H9 (cell line): ENCODE results near the gene CLTCL1. TPM values are rescaled to one million over a fixed set of nuclear protein-coding genes. Genes with fewer than 3 reads are reported as not detected.

ENCODE experiments used
- DNase-seq: peaks from one replicate; pipeline ENCODE4 v3.0.0-alpha.2; 2017
- H2AFZ ChIP-seq: one replicate; pipeline ENCODE4 v1.6.1; 2013; ENCODE audit warnings: mild to moderate bottlenecking, low read length, control low read depth, moderate library complexity
- H2AK5ac ChIP-seq: 2 replicates; pipeline ENCODE4 v1.6.1; 2013; ENCODE audit warnings: low read length, control low read depth, mixed read lengths; ENCODE audit not compliant: insufficient read length
- H2BK120ac ChIP-seq: one replicate; pipeline ENCODE4 v1.6.1; 2013; ENCODE audit warnings: low read depth, mild to moderate bottlenecking, low read length, control low read depth, inconsistent platforms; ENCODE audit not compliant: poor library complexity, severe bottlenecking
- H2BK12ac ChIP-seq: 2 replicates; pipeline ENCODE4 v1.6.1; 2013; ENCODE audit warnings: low read length, control low read depth, mixed read lengths, low read depth; ENCODE audit not compliant: insufficient read length
- H2BK15ac ChIP-seq: 2 replicates; pipeline ENCODE4 v1.6.1; 2013; ENCODE audit warnings: low read depth, low read length, control low read depth
- H2BK20ac ChIP-seq: one replicate; pipeline ENCODE4 v1.6.1; 2013; ENCODE audit warnings: low read depth, mild to moderate bottlenecking, low read length, control low read depth, inconsistent platforms; ENCODE audit not compliant: poor library complexity, severe bottlenecking
- H2BK5ac ChIP-seq: 2 replicates; pipeline ENCODE4 v1.6.1; 2013; ENCODE audit warnings: low read length, control low read depth, mixed read lengths; ENCODE audit not compliant: insufficient read length
- H3K14ac ChIP-seq: 2 replicates; pipeline ENCODE4 v1.6.1; 2013; ENCODE audit warnings: low read length, control low read depth; ENCODE audit not compliant: insufficient read depth
- H3K18ac ChIP-seq: 2 replicates; pipeline ENCODE4 v1.6.1; 2013; ENCODE audit warnings: low read depth, mild to moderate bottlenecking, mixed read lengths, low read length, control low read depth; ENCODE audit not compliant: insufficient read length
- H3K23ac ChIP-seq: 2 replicates; pipeline ENCODE4 v1.6.1; 2013; ENCODE audit warnings: low read length, control low read depth, mixed read lengths, low read depth; ENCODE audit not compliant: insufficient read length
- H3K23me2 ChIP-seq: 2 replicates; pipeline ENCODE4 v1.6.1; 2013; ENCODE audit warnings: low read depth, mild to moderate bottlenecking, mixed read lengths, low read length, control low read depth; ENCODE audit not compliant: insufficient read length, poor library complexity, severe bottlenecking
- H3K27ac ChIP-seq: 2 replicates; pipeline ENCODE4 v1.5.1; 2013; ENCODE audit warnings: low read length, control low read depth, mixed read lengths, low read depth; ENCODE audit not compliant: insufficient read length
- H3K27me3 ChIP-seq: 2 replicates; pipeline ENCODE4 v1.6.1; 2013; ENCODE audit warnings: low read length, control low read depth, inconsistent platforms; ENCODE audit not compliant: insufficient read depth
- H3K4ac ChIP-seq: 2 replicates; pipeline ENCODE4 v1.6.1; 2013; ENCODE audit warnings: low read depth, mild to moderate bottlenecking, control low read depth, inconsistent platforms, low read length, moderate library complexity
- H3K4me1 ChIP-seq: 2 replicates; pipeline ENCODE4 v1.6.1; 2013; ENCODE audit warnings: low read length, control low read depth, inconsistent platforms; ENCODE audit not compliant: insufficient read depth
- H3K4me2 ChIP-seq: 2 replicates; pipeline ENCODE4 v1.6.1; 2013; ENCODE audit warnings: low read length, control low read depth, mixed read lengths; ENCODE audit not compliant: insufficient read length, insufficient read depth
- H3K56ac ChIP-seq: 2 replicates; pipeline ENCODE4 v1.6.1; 2013; ENCODE audit warnings: low read depth, mild to moderate bottlenecking, mixed read lengths, low read length, control low read depth; ENCODE audit not compliant: insufficient read length
- H3K79me1 ChIP-seq: 2 replicates; pipeline ENCODE4 v1.6.1; 2013; ENCODE audit warnings: low read depth, mild to moderate bottlenecking, moderate library complexity, low read length, control low read depth, inconsistent platforms; ENCODE audit not compliant: insufficient read depth, poor library complexity, severe bottlenecking
- H3K79me2 ChIP-seq: 2 replicates; pipeline ENCODE4 v1.6.1; 2013; ENCODE audit warnings: low read length, control low read depth, inconsistent platforms; ENCODE audit not compliant: insufficient read depth
- H3K9ac ChIP-seq: 2 replicates; pipeline ENCODE4 v1.6.1; 2013; ENCODE audit warnings: low read length, control low read depth, mixed read lengths; ENCODE audit not compliant: insufficient read length; ENCODE audit errors: extremely low read depth
- H3K9me3 ChIP-seq: one replicate; pipeline ENCODE4 v1.6.1; 2013; ENCODE audit warnings: low read depth, low read length, inconsistent platforms; ENCODE audit not compliant: control insufficient read depth
- H3T11ph ChIP-seq: one replicate; pipeline ENCODE4 v1.6.1; 2013; ENCODE audit warnings: mild to moderate bottlenecking, low read length, control low read depth, inconsistent platforms
- H4K20me1 ChIP-seq: one replicate; pipeline ENCODE4 v1.6.1; 2013; ENCODE audit not compliant: control insufficient read depth, insufficient read length, insufficient read depth
- H4K5ac ChIP-seq: 2 replicates; pipeline ENCODE4 v1.6.1; 2013; ENCODE audit warnings: low read depth, mild to moderate bottlenecking, mixed read lengths, low read length, control low read depth; ENCODE audit not compliant: insufficient read length
- H4K8ac ChIP-seq: replicated peaks from 2 replicates; pipeline ENCODE4 v1.6.1; 2013; ENCODE audit warnings: low read length, control low read depth, mixed read lengths, low read depth; ENCODE audit not compliant: insufficient read length
- H4K91ac ChIP-seq: 2 replicates; pipeline ENCODE4 v1.6.1; 2013; ENCODE audit warnings: low read depth, mild to moderate bottlenecking, moderate library complexity, mixed read lengths, low read length, control low read depth; ENCODE audit not compliant: insufficient read length
- H3K27ac Mint-ChIP-seq, 3 experiments: 2 replicates in 2 of 3; 3 replicates in 1 of 3; pipeline ENCODE4 v1.8.0; 2020 to 2021; ENCODE audit warnings: mixed read lengths in 3 of 3, mild to moderate bottlenecking in 1 of 3, moderate library complexity in 1 of 3
- H3K27me3 Mint-ChIP-seq: 2 replicates; pipeline ENCODE4 v1.8.0; 2021; ENCODE audit warnings: low read depth, mild to moderate bottlenecking, moderate library complexity, mixed read lengths
- H3K36me3 Mint-ChIP-seq, 3 experiments: 2 replicates in 2 of 3; 3 replicates in 1 of 3; pipeline ENCODE4 v1.8.0; 2020 to 2021; ENCODE audit warnings: low read depth in 3 of 3, mixed read lengths in 3 of 3; ENCODE audit not compliant: insufficient read depth in 1 of 3
- H3K4me1 Mint-ChIP-seq, 2 experiments: 2 replicates each; pipeline ENCODE4 v1.8.0; 2020; ENCODE audit warnings: mixed read lengths in 2 of 2
- H3K4me3 Mint-ChIP-seq, 2 experiments: 2 replicates in 1 of 2; 3 replicates in 1 of 2; pipeline ENCODE4 v1.8.0; 2020 to 2021; ENCODE audit warnings: mild to moderate bottlenecking in 2 of 2, mixed read lengths in 2 of 2, moderate library complexity in 1 of 2
- H3K9me3 Mint-ChIP-seq, 2 experiments: 2 replicates in 1 of 2; 3 replicates in 1 of 2; pipeline ENCODE4 v1.8.0; 2020; ENCODE audit warnings: mild to moderate bottlenecking in 2 of 2, mixed read lengths in 2 of 2, moderate library complexity in 1 of 2
- total RNA-seq: library from RNA; stranded (reverse); gene quantifications from 2 replicates; pipeline ENCODE4 v1.2.1, GENCODE V29; 2021
- TF ChIP-seq, protein P1 (sequence below): fragments of 200-600 bp; sonication (generic); conservative IDR thresholded peaks from 3 replicates; pipeline ENCODE4 v1.8.0; 2021; ENCODE audit warnings: antibody characterized with exemption, mild to moderate bottlenecking

Gene CLTCL1
- total RNA-seq, 1 experiment from 2014 or later, result 11.1 TPM

DNA sequence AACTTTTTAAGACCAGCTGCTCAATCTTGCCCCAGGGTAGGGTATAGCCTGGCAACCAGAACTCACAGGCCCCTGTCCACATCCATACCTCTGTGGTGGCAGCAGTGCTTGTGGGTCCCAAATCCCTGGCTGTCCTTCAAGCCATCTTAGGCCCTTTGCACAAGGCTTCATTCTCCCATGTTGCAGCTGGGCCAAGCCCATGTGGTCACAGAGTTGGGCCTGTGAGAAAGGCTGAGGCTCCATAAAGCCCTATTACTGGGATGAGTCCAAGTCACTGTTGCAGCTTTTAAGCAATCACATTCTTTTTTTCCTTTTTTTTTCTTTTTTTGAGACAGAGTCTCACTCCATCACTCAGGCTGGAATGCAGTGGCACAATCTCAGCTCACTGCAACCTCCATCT is 65.1 kb downstream of the CLTCL1 start:
- Histone ChIP-seq H2AK5ac (no peak overlapping the region), H3K27me3 (no peaks in the 10 kb centered on the region), H3K4me1 (no peaks in the 10 kb centered on the region), H3K27ac (no peak overlapping the region), H3K23ac (no peak overlapping the region), H3K23me2 (no peaks in the 10 kb centered on the region), H2AFZ (no peak overlapping the region), H4K91ac (no peak overlapping the region), H2BK120ac (no peak overlapping the region), H2BK12ac (no peak overlapping the region), H3K9ac (no peak overlapping the region), H3K14ac (no peak overlapping the region), H2BK20ac (no peak overlapping the region), H3K18ac (no peak overlapping the region), H4K8ac (no peak overlapping the region), H3T11ph (no peak overlapping the region), H2BK5ac (no peak overlapping the region), H3K4me2 (no peak overlapping the region), H4K5ac (no peak overlapping the region), H3K9me3 (no peaks in the 10 kb centered on the region), H4K20me1 (no peaks in the 10 kb centered on the region), H2BK15ac (no peak overlapping the region), H3K56ac (no peak overlapping the region), H3K79me1 (no peaks in the 10 kb centered on the region), H3K4ac (no peak overlapping the region), H3K79me2 (no peaks in the 10 kb centered on the region)
- Mint-ChIP-seq H3K9me3 (no peaks in the 10 kb centered on the region), H3K4me1 (peaks cover 0 to 4% of the 10 kb centered on the region in 2 experiments; a peak in 1 of 4 replicates), H3K27ac (no peak overlapping the region), H3K36me3 (peaks cover 27 to 66% (median 63%) of the 10 kb centered on the region in 3 experiments), H3K4me3 (no peak overlapping the region), H3K27me3 (no peaks in the 10 kb centered on the region)
- DNase-seq, result no peak
- TF ChIP-seq, protein P1, sequence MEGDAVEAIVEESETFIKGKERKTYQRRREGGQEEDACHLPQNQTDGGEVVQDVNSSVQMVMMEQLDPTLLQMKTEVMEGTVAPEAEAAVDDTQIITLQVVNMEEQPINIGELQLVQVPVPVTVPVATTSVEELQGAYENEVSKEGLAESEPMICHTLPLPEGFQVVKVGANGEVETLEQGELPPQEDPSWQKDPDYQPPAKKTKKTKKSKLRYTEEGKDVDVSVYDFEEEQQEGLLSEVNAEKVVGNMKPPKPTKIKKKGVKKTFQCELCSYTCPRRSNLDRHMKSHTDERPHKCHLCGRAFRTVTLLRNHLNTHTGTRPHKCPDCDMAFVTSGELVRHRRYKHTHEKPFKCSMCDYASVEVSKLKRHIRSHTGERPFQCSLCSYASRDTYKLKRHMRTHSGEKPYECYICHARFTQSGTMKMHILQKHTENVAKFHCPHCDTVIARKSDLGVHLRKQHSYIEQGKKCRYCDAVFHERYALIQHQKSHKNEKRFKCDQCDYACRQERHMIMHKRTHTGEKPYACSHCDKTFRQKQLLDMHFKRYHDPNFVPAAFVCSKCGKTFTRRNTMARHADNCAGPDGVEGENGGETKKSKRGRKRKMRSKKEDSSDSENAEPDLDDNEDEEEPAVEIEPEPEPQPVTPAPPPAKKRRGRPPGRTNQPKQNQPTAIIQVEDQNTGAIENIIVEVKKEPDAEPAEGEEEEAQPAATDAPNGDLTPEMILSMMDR, result no peak
